Panc1 (cell line): ENCODE measurements around the gene CUX1. TPM values are rescaled to one million over a fixed set of nuclear protein-coding genes. Genes with fewer than 3 reads are reported as not detected.
"Not testable (repeated sequence)": the region's sequence is repeated elsewhere in the genome, so short reads cannot be mapped to it uniquely, and the experiment has no call there.

Experiments
- ATAC-seq: fragments of 200-7000 bp; cut with Tn5 transposase; 2 replicates; pipeline ENCODE4 v1.9.1; 2020; ENCODE audit warnings: mild to moderate bottlenecking, moderate library complexity
- BruUV-seq: library from RNA; stranded (reverse); fragments of 400-500 nt; replicated peaks from 2 replicates; lab custom pipeline; 2021; lab: Mats Ljungman, UMichigan
- CTCF ChIA-PET: fragments of 300-600 bp; sonication (Branson Sonifier 250); formaldehyde crosslinking; loops from one replicate; lab custom pipeline; 2022; ENCODE audit warnings: antibody characterized with exemption; lab: Charles Lee
- POLR2A ChIA-PET: fragments of 300-600 bp; sonication (Branson Sonifier 250); formaldehyde crosslinking; loops from one replicate; lab custom pipeline; 2022; ENCODE audit warnings: antibody characterized with exemption; lab: Charles Lee
- DNase-seq: peaks from one replicate; pipeline ENCODE4 v3.0.0-alpha.2; 2010; ENCODE audit warnings: low read depth, low spot score
- H3K27ac ChIP-seq: 2 replicates; pipeline ENCODE4 v1.5.1; 2011; ENCODE audit warnings: mild to moderate bottlenecking, low read length, inconsistent platforms
- H3K27me3 ChIP-seq: fragments of 200-500 bp; sonication (Bioruptor generic); 2 replicates; pipeline ENCODE4 v1.6.0; 2014; ENCODE audit warnings: low read length, inconsistent platforms; ENCODE audit not compliant: control insufficient read depth, insufficient read depth
- H3K36me3 ChIP-seq: fragments of 200-500 bp; sonication (Bioruptor generic); 2 replicates; pipeline ENCODE4 v1.5.1; 2014; ENCODE audit warnings: inconsistent platforms, mild to moderate bottlenecking, low read length, moderate library complexity; ENCODE audit not compliant: control insufficient read depth, insufficient read depth
- H3K4me1 ChIP-seq: 2 replicates; pipeline ENCODE4 v1.5.1; 2011; ENCODE audit warnings: inconsistent platforms, mild to moderate bottlenecking, low read length, moderate library complexity; ENCODE audit not compliant: control insufficient read depth, insufficient read depth
- H3K4me3 ChIP-seq, 2 experiments: 2 replicates each; pipeline ENCODE4 v1.5.1; 2011 to 2012; ENCODE audit warnings: low read depth in 2 of 2, low read length in 2 of 2, mild to moderate bottlenecking in 2 of 2, inconsistent platforms in 1 of 2, moderate library complexity in 1 of 2
- H3K9me3 ChIP-seq: fragments of 200-500 bp; sonication (Bioruptor generic); 2 replicates; pipeline ENCODE4 v1.5.1; 2014; ENCODE audit warnings: low read depth, mild to moderate bottlenecking, inconsistent platforms, low read length, moderate library complexity; ENCODE audit not compliant: control insufficient read depth, insufficient read depth
- CTCF ChIP-seq: fragments of 450-650 bp; IDR thresholded peaks from 2 replicates; pipeline ENCODE4 v1.5.1; 2017; ENCODE audit warnings: mild to moderate bottlenecking
- POLR2AphosphoS5 ChIP-seq: IDR thresholded peaks from 2 replicates; pipeline ENCODE4 v1.6.1; 2012; ENCODE audit warnings: mild to moderate bottlenecking, low read depth, low read length, moderate library complexity
- SIN3A ChIP-seq: IDR thresholded peaks from 2 replicates; pipeline ENCODE4 v1.6.1; 2012; ENCODE audit warnings: low read depth, mild to moderate bottlenecking, low read length, moderate library complexity, borderline replicate concordance; ENCODE audit not compliant: insufficient read depth
- in situ Hi-C: cut with HindIII; loops from 2 replicates; pipeline ENCODE4 v1.10.0; 2016; ENCODE audit warnings: low sequenced_read_pairs, low pct_unique_long_range_greater_than_20kb
- intact Hi-C: fragments of 100-400 bp; cut with micrococcal nuclease; formaldehyde crosslinking; loops from one replicate; pipeline ENCODE4 v1.10.0; 2022; ENCODE audit not compliant: unreplicated experiment
- total RNA-seq: library from RNA; stranded (reverse); gene quantifications from one replicate; pipeline ENCODE4 v1.2.1, GENCODE V29; 2021; ENCODE audit not compliant: unreplicated experiment
- TF ChIP-seq, protein P1 (sequence below), 2 experiments: IDR thresholded peaks; 2 replicates each; pipeline ENCODE4 v1.6.1; 2011 to 2012; ENCODE audit warnings: low read depth in 2 of 2, control low read depth in 1 of 2, low read length in 1 of 2, mild to moderate bottlenecking in 1 of 2, moderate library complexity in 1 of 2; ENCODE audit not compliant: insufficient read depth in 1 of 2

The CUX1 gene
- total RNA-seq, 1 experiment from 2014 or later: 50.9 TPM

GRCh38 chr7:101919363-101920115 is 102.1 kb downstream of the CUX1 start:
- H3K36me3 ChIP-seq: no peaks in the 10 kb centered on the region
- BruUV-seq: no TSS peak
- TF ChIP-seq CTCF: no peak
- TF ChIP-seq, protein P1, sequence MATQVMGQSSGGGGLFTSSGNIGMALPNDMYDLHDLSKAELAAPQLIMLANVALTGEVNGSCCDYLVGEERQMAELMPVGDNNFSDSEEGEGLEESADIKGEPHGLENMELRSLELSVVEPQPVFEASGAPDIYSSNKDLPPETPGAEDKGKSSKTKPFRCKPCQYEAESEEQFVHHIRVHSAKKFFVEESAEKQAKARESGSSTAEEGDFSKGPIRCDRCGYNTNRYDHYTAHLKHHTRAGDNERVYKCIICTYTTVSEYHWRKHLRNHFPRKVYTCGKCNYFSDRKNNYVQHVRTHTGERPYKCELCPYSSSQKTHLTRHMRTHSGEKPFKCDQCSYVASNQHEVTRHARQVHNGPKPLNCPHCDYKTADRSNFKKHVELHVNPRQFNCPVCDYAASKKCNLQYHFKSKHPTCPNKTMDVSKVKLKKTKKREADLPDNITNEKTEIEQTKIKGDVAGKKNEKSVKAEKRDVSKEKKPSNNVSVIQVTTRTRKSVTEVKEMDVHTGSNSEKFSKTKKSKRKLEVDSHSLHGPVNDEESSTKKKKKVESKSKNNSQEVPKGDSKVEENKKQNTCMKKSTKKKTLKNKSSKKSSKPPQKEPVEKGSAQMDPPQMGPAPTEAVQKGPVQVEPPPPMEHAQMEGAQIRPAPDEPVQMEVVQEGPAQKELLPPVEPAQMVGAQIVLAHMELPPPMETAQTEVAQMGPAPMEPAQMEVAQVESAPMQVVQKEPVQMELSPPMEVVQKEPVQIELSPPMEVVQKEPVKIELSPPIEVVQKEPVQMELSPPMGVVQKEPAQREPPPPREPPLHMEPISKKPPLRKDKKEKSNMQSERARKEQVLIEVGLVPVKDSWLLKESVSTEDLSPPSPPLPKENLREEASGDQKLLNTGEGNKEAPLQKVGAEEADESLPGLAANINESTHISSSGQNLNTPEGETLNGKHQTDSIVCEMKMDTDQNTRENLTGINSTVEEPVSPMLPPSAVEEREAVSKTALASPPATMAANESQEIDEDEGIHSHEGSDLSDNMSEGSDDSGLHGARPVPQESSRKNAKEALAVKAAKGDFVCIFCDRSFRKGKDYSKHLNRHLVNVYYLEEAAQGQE (IDR thresholded peaks at IDR 0.05; ENCODE audit: insufficient read depth in 1 of 2, low read depth in 2 of 2, low read length in 1 of 2): no peak
- no peak for TF ChIP-seq POLR2AphosphoS5

GRCh38 chr7:101921061-101921460 is 103.6 kb downstream of the CUX1 start:
- H3K4me3 ChIP-seq: no peak overlapping the region
- no peak for TF ChIP-seq SIN3A
- intact Hi-C loops: no loop called here
- no peaks in the 10 kb centered on the region for H3K27me3 ChIP-seq
- ChIA-PET POLR2A (no interaction called here), CTCF (no interaction called here)
- H3K4me1 ChIP-seq: no peaks in the 10 kb centered on the region
- no peaks in the 10 kb centered on the region for H3K9me3 ChIP-seq
- DNase-seq: no peak
- in situ Hi-C loops: no loop called here
- no peak overlapping the region for H3K27ac ChIP-seq
- BruUV-seq: no TSS peak
- H3K36me3 ChIP-seq: no peaks in the 10 kb centered on the region
- ATAC-seq: no peak

More at GRCh38 chr7:101919363-101920115, 102.1 kb downstream of the CUX1 start:
- H3K4me1 ChIP-seq: no peaks in the 10 kb centered on the region
- H3K27me3 ChIP-seq: no peaks in the 10 kb centered on the region
- H3K27ac ChIP-seq: no peak overlapping the region
- ChIA-PET CTCF (interaction anchor here (0.6 kb wide), 1 partner anchor 316 kb away, joined by 8 read pairs; no protein-coding TSS in a partner anchor), POLR2A (no interaction called here)
- ATAC-seq (no peak), DNase-seq (no peak)
- H3K9me3 ChIP-seq: no peaks in the 10 kb centered on the region
- intact Hi-C loops (no loop called here), in situ Hi-C loops (no loop called here)
- H3K4me3 ChIP-seq: no peak overlapping the region

DNA sequence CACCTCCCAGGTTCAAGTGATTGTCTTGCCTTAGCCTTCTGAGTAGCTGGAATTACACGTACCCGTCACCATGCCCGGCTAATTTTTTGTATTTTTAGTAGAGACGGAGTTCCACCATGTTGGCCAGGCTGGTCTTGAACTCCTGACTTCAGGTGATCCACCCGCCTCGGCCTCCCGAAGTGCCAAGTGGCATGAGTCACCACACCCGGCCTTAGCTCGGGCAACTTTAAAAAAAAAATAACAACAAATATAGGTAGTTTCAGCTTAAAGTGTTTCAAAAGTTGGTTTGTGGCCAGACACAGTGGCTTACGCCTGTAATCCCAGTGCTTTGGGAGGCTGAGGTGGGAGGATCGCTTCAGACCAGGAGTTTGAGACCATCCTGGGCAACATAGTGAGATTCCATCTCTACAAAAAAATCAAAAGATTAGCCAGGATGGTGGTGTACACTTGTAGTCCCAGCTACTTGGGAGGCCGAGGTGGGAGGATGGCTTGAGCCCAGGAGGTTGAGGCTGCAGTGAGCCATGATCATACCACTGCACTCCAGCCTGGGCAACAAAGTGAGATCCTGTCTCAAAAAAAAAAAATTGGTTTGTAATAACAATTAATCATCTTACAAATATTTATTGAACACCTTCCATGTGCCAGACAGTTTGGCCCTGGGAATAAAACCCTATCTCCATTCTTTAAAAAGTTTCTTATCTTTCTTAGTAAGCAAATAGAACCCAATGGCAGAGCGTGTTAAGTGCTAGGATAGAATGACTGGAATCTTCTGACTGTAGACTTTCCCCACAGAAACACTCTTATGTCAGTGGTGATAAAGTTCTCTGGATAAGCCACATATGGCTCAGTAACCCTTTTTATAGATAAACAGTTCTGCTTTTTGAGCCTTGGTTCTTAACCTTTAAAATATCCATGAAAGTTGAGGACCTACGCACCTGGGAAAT is 104.4 kb downstream of the CUX1 start:
- H3K4me3 ChIP-seq, POLR2A ChIA-PET, H3K4me1 ChIP-seq, intact Hi-C loops, in situ Hi-C loops, H3K27ac ChIP-seq, H3K9me3 ChIP-seq, H3K27me3 ChIP-seq, DNase-seq, H3K36me3 ChIP-seq, ATAC-seq, BruUV-seq: not testable (repeated sequence)
- CTCF ChIA-PET: interaction anchor here (0.7 kb wide), 1 partner anchor 1001 kb away, joined by 4 read pairs; no protein-coding TSS in a partner anchor
